Immature natural killer cell (primary cell): ENCODE measurements around the gene SCUBE1. TPM values are rescaled to one million over a fixed set of nuclear protein-coding genes. Genes with fewer than 3 reads are reported as not detected.

Source experiments
- DNase-seq, 3 donors: peaks; one replicate each; pipeline ENCODE4 v3.0.0; 2022; ENCODE audit warnings: mixed read lengths in 1 of 3
- H3K27ac Mint-ChIP-seq, 6 donors: one replicate each; pipeline ENCODE4 v1.8.0; 2020; ENCODE audit warnings: mixed read lengths in 6 of 6, mild to moderate bottlenecking in 5 of 6, inconsistent platforms in 4 of 6, moderate library complexity in 3 of 6
- H3K27me3 Mint-ChIP-seq, 3 donors: one replicate each; pipeline ENCODE4 v1.8.0; 2020 to 2021; ENCODE audit warnings: low read depth in 3 of 3, mild to moderate bottlenecking in 3 of 3, mixed read lengths in 3 of 3, moderate library complexity in 3 of 3, inconsistent platforms in 1 of 3
- H3K36me3 Mint-ChIP-seq, 3 donors: one replicate each; pipeline ENCODE4 v1.8.0; 2020; ENCODE audit warnings: mixed read lengths in 3 of 3, inconsistent platforms in 2 of 3, mild to moderate bottlenecking in 2 of 3
- H3K4me1 Mint-ChIP-seq, 2 donors: one replicate each; pipeline ENCODE4 v1.8.0; 2020; ENCODE audit warnings: inconsistent platforms in 2 of 2, mild to moderate bottlenecking in 2 of 2, mixed read lengths in 2 of 2, moderate library complexity in 1 of 2
- H3K4me3 Mint-ChIP-seq, 5 donors: one replicate each; pipeline ENCODE4 v1.8.0; 2020; ENCODE audit warnings: mild to moderate bottlenecking in 5 of 5, mixed read lengths in 5 of 5, inconsistent platforms in 3 of 5, moderate library complexity in 3 of 5
- H3K9me3 Mint-ChIP-seq, 6 donors: one replicate each; pipeline ENCODE4 v1.8.0; 2020; ENCODE audit warnings: mild to moderate bottlenecking in 6 of 6, mixed read lengths in 6 of 6, inconsistent platforms in 4 of 6, moderate library complexity in 3 of 6
- polyA plus RNA-seq, 3 donors: library from polyadenylated mRNA; unstranded; fragments of 300-500 nt; fragmentation: Illumina TruSeq; gene quantifications; one replicate each; pipeline ENCODE4 v1.2.3, GENCODE V29; 2021

Gene SCUBE1
- polyA plus RNA-seq, 3 donors from 2014 or later, result 0.16 TPM; not detected in 2

DNA sequence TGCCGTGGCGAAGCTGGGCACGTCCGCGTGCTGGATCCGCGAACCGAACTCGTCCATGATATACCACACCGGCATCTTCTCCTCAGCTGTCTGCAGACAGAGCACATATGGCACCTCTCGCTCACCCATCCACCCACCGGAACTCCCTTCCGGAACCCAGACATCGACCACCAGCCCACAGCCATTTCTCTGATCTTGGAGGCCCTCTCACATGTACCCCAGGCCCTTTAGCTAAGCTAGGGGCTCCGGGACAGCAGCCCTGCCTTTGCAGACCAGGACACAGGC, 163.3 kb downstream of the SCUBE1 start:
- Mint-ChIP-seq H3K9me3 (no peaks in the 10 kb centered on the region), H3K4me3 (no peak overlapping the region), H3K36me3 (peaks cover 0 to 14% (median 7%) of the 10 kb centered on the region in 3 donors), H3K27ac (no peak overlapping the region), H3K27me3 (peaks cover 0 to 4% (median 0%) of the 10 kb centered on the region in 3 donors), H3K4me1 (peaks cover 0 to 4% of the 10 kb centered on the region in 2 donors)
- no peak for DNase-seq

DNA sequence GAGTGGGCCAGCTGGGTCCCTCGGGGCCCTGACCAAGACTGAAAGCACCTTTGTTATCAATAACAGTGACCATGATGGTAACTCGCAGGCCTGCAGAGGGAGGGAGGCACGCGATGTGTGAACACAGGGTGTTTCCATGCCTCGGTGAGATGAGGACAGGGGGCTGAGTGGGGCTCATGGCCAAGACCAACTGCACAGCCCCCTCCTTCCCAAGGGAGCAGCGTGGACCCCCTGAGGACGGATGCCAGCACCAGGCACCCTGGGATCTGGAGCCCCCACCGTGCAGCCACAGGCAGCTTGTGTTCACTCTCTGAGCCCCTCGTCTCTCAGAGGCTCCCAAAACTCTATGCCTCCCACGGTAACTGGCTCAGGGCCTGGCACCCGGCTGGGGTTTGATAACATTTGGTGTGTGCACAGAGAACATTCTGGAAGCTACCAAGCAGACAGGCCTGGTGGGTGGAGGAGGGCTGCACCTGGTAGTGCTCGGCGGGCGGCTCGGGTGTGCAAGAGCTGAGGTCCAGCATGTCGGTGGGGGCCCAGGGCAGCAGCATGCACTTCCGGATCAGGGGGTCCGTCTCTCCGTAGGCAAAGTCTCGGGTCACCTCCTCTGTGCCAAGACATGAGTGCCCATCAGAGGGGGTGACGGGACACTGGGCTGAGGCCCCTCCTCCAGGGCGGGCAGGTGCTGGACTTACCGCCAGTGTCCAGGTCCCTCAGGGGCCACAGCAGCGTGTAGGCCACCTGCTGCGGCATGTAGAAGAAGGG, 163.8 kb downstream of the SCUBE1 start:
- no peak for DNase-seq
- Mint-ChIP-seq H3K36me3 (peaks cover 0 to 14% (median 7%) of the 10 kb centered on the region in 3 donors), H3K27ac (no peak overlapping the region), H3K4me3 (no peak overlapping the region), H3K9me3 (no peaks in the 10 kb centered on the region), H3K4me1 (peaks cover 0 to 2% of the 10 kb centered on the region in 2 donors), H3K27me3 (peaks cover 0 to 4% (median 0%) of the 10 kb centered on the region in 3 donors)

DNA sequence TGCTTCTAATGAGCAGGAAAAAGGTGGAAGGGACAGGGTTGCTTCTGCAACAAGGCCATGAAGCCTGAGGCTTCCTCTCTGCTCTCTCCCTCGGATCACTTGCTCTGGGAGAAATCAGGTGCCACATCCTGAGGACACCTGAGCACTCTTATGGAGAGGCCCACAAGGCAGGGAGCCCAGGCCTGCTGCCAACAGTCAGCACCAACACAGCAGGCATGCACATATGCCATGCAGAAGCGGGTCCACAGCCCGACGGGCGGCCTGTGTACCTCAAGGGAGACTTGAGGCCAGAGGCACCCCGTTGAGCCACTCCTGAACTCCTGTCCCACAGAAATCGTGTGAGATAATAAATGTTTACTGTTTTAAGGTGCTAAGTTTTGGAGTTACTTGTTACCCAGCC, 165.7 kb downstream of the SCUBE1 start:
- no peak overlapping the region for H3K27ac Mint-ChIP-seq
- H3K36me3 Mint-ChIP-seq, result peaks cover 0 to 20% (median 10%) of the 10 kb centered on the region in 3 donors
- H3K9me3 Mint-ChIP-seq, result no peaks in the 10 kb centered on the region
- H3K4me3 Mint-ChIP-seq, result no peak overlapping the region
- peaks cover 0 to 2% (median 0%) of the 10 kb centered on the region in 3 donors for H3K27me3 Mint-ChIP-seq
- DNase-seq, result no peak
- H3K4me1 Mint-ChIP-seq, result no peaks in the 10 kb centered on the region

DNA sequence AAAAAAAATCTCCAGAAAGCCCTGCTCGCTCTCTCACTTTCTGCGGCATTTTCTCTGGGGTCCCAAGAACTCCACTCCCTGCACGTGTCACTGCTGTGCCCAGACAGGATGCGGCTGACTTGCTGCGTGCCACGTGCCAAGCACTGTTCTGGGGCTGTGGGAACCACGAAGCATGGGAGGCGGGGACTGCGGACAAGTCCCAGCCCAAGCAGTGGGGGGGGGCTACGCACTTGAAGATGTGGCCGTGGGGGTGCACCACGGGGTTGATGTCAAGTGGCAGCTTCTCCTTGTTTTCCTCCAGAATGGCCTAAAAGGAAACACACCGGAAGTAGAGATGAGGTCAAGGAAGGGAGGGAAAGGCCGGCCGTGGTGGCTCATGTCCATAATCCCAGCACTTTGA, 167.1 kb downstream of the SCUBE1 start:
- Mint-ChIP-seq H3K9me3 (no peaks in the 10 kb centered on the region), H3K4me3 (no peak overlapping the region), H3K27ac (peak overlapping the region in 2 of 6 donors; percentile 29 to 46), H3K36me3 (peaks cover 0 to 18% (median 10%) of the 10 kb centered on the region in 3 donors), H3K27me3 (peaks cover 0 to 2% (median 0%) of the 10 kb centered on the region in 3 donors), H3K4me1 (peaks cover 2 to 6% of the 10 kb centered on the region in 2 donors)
- DNase-seq, result peak; percentile 6 to 26 (median 18)

DNA sequence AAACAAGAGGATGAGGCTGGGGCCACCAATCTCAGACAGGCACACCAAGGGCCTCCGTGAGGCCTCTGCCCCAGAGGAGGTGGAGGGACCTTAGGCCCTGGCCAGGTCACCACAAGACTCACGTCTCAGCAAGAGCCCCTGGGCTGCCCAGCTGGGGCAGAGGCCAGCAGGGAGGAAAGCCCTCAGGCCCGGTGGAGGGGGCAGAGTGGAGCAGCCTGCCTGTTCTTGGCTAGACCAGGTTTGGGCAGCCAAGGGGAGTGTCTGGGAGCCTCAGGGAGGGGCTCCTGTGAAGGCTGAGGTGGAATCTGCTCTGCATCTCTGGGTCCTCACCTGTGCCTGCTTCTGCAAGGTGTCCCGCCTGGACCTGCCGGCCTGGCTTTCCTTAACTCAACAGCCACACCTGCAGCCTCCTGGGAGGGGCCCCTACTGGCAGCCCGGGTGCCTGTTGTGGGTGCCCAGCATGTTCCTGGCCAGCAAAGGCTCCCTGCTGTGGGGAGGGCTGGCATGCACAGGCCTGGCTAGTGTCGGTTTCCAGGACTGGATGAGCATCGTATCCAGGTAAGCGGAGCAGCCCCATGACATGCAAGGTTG, 168.1 kb downstream of the SCUBE1 start:
- peaks cover 0 to 2% (median 0%) of the 10 kb centered on the region in 3 donors for H3K27me3 Mint-ChIP-seq
- no peak overlapping the region for H3K27ac Mint-ChIP-seq
- peaks cover 9 to 17% of the 10 kb centered on the region in 2 donors for H3K4me1 Mint-ChIP-seq
- peaks cover 0 to 15% (median 10%) of the 10 kb centered on the region in 3 donors for H3K36me3 Mint-ChIP-seq
- no peak overlapping the region for H3K4me3 Mint-ChIP-seq
- DNase-seq, result no peak
- no peaks in the 10 kb centered on the region for H3K9me3 Mint-ChIP-seq

DNA sequence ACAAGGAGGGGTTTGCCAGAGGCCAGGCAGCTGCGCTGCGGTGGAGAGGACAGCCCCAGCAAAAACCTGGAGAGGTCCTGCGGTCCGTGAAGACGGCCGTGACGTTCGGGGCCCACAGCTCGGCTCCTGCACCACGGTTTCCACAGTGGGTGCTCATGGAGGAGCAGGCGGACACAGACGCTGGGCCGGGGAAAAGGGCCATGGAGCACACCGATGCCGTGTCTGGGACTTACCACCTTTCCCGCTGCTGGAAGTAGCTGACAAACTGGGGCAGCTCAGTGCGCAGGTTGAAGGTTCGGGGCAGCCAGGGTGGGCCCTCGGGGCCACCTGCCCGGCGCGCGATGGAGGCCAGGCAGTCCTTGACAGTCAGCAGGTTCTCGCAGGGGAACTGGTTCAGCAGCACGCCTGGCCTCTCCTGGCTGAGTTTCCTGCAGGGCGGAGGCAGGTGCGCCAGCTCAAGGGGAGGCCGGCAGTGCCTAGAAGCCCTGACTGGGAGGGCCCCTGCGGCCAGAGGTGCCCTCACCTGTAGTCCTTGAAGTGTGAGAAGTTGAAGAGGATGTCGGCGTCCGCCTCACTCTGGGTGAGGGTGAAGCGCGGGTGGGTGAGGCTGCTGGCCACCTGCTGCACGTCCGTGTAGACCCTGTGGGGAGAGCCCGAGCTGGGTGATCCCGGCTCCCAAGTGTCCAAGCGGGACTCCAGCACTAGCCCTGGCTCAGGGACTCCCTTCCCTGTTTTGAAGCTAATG, 169.0 kb downstream of the SCUBE1 start:
- peaks cover 0 to 2% (median 0%) of the 10 kb centered on the region in 3 donors for H3K27me3 Mint-ChIP-seq
- H3K27ac Mint-ChIP-seq, result no peak overlapping the region
- DNase-seq, result no peak
- H3K4me1 Mint-ChIP-seq, result peaks cover 9 to 17% of the 10 kb centered on the region in 2 donors
- no peak overlapping the region for H3K4me3 Mint-ChIP-seq
- H3K36me3 Mint-ChIP-seq, result peaks cover 0 to 11% (median 10%) of the 10 kb centered on the region in 3 donors
- no peaks in the 10 kb centered on the region for H3K9me3 Mint-ChIP-seq

DNA sequence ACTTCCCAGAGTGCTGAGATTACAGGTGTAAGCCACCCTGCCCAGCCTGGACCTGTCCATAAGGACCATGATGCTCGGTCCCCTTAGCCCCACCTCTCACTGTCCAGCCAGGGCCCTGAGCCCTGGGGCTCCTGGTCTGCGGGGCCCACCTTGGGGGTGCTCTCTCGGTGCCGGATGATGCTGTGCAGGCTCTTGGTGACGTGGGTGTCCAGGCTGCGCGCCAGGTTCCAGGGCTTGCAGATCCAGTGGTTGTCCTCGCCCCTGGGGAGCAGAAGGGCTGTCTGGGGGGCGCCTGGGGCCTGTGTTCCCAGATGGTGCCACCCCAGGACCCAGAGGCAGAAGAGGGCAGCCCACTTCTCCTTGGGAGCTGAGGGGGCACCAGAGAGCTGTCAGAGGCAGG, 169.6 kb downstream of the SCUBE1 start:
- Mint-ChIP-seq H3K27ac (no peak overlapping the region), H3K27me3 (peaks cover 0 to 2% (median 0%) of the 10 kb centered on the region in 3 donors)

DNA sequence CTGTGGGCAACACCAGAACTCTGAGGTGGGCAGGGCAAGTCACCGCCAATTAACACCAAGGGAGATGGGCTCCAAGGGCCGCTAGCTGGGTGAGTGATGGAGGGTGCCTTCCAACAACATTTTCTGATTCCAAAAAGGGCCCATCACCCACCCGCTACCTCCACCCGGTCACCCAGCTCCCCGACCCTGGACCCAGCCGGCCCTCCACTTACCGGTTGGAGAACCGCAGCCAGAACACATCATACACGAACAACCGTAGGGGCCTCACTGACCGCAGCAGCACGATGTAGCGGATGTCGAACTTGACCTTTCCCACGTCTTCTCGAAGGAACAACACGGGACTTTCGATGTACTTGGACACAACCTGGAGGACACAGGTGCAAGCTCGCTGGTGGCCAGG, 171.0 kb downstream of the SCUBE1 start:
- Mint-ChIP-seq H3K9me3 (no peaks in the 10 kb centered on the region), H3K4me1 (peaks cover 9 to 17% of the 10 kb centered on the region in 2 donors), H3K27ac (no peak overlapping the region), H3K4me3 (no peak overlapping the region), H3K36me3 (peaks cover 0 to 7% (median 7%) of the 10 kb centered on the region in 3 donors), H3K27me3 (no peaks in the 10 kb centered on the region)
- no peak for DNase-seq

More for the DNA sequence above, 169.6 kb downstream of the SCUBE1 start:
- Mint-ChIP-seq H3K4me1 (peaks cover 9 to 17% of the 10 kb centered on the region in 2 donors), H3K9me3 (no peaks in the 10 kb centered on the region), H3K4me3 (no peak overlapping the region), H3K36me3 (peaks cover 0 to 8% (median 8%) of the 10 kb centered on the region in 3 donors)
- DNase-seq, result no peak

DNA sequence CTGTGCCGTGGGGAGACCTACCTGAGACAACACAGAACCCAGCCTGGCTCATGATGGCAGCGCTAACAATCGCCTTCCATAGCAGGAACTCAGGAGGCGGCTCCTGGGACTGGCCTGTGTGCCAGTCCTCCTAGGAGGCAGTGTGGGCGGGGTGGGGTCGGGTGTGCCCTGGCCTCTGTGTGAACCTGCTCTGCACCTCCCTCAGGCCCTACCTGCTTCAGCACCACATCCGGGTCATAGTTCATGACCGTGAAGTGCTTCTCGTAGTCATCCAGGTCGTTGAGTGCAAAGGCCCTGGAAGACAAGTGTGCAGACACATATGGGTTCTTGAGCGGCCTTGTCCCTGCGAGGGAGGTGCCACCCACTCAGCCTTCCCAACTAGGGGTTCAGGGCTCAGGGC, 171.6 kb downstream of the SCUBE1 start:
- no peak for DNase-seq
- peaks cover 0 to 7% (median 7%) of the 10 kb centered on the region in 3 donors for H3K36me3 Mint-ChIP-seq
- peak overlapping the region in 1 of 5 donors; percentile 42 for H3K4me3 Mint-ChIP-seq
- H3K4me1 Mint-ChIP-seq, result peaks cover 9 to 17% of the 10 kb centered on the region in 2 donors
- H3K27ac Mint-ChIP-seq, result no peak overlapping the region
- no peaks in the 10 kb centered on the region for H3K9me3 Mint-ChIP-seq
- no peaks in the 10 kb centered on the region for H3K27me3 Mint-ChIP-seq

DNA sequence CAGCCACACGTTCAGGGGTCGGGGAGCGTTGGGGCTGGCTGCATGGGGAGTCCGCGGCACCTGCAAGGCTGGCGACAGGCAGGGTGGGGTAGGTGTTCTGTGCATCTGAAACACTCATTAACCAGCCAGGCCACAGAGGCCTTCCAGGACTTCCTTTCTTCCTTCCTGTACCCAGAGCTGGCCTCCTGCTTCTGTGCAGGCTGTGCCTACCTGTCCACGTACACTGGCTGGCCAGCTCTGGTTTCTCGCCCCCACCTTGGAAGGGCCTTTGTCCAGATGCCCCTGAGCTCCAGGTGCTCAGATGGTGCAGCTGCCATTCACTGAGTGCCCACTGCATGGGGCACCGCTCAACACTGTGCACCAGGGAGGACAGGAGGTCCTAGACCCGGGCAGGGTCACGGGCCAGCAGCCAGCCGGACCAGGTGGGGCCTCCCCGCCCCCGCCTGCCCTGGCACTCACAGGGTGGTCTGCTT, 172.1 kb downstream of the SCUBE1 start:
- H3K4me3 Mint-ChIP-seq, result peak overlapping the region in 4 of 5 donors; percentile 9 to 57 (median 14)

DNA sequence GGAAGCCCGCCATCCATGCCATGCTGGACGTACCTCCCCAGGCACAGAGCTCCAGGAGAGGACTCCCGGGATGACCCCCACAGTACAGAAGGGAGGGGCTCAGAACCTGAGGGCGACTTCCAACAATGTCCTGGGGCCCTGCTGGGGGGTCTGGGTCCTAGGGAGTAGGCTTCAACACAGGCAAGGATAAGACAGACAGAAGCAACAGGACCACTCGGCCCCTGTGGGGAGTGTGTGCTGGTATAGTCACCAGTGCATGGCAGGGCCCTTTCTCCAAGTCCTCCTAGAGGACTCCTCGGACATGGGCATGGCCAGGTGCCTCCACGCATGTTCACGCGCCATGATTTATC, 173.1 kb downstream of the SCUBE1 start:
- peak overlapping the region in 1 of 5 donors; percentile 18 for H3K4me3 Mint-ChIP-seq
- H3K4me1 Mint-ChIP-seq, result peaks cover 9 to 17% of the 10 kb centered on the region in 2 donors
- H3K36me3 Mint-ChIP-seq, result peaks cover 0 to 7% (median 4%) of the 10 kb centered on the region in 3 donors
- peak overlapping the region in 2 of 6 donors; percentile 43 to 58 for H3K27ac Mint-ChIP-seq
- DNase-seq, result no peak
- no peaks in the 10 kb centered on the region for H3K27me3 Mint-ChIP-seq
- H3K9me3 Mint-ChIP-seq, result no peaks in the 10 kb centered on the region

More for the DNA sequence above, 172.1 kb downstream of the SCUBE1 start:
- no peak for DNase-seq
- peak overlapping the region in 5 of 6 donors; percentile 29 to 68 (median 58) for H3K27ac Mint-ChIP-seq
- H3K27me3 Mint-ChIP-seq, result no peaks in the 10 kb centered on the region
- no peaks in the 10 kb centered on the region for H3K9me3 Mint-ChIP-seq
- H3K4me1 Mint-ChIP-seq, result peaks cover 9 to 17% of the 10 kb centered on the region in 2 donors
- H3K36me3 Mint-ChIP-seq, result peaks cover 0 to 7% (median 5%) of the 10 kb centered on the region in 3 donors

DNA sequence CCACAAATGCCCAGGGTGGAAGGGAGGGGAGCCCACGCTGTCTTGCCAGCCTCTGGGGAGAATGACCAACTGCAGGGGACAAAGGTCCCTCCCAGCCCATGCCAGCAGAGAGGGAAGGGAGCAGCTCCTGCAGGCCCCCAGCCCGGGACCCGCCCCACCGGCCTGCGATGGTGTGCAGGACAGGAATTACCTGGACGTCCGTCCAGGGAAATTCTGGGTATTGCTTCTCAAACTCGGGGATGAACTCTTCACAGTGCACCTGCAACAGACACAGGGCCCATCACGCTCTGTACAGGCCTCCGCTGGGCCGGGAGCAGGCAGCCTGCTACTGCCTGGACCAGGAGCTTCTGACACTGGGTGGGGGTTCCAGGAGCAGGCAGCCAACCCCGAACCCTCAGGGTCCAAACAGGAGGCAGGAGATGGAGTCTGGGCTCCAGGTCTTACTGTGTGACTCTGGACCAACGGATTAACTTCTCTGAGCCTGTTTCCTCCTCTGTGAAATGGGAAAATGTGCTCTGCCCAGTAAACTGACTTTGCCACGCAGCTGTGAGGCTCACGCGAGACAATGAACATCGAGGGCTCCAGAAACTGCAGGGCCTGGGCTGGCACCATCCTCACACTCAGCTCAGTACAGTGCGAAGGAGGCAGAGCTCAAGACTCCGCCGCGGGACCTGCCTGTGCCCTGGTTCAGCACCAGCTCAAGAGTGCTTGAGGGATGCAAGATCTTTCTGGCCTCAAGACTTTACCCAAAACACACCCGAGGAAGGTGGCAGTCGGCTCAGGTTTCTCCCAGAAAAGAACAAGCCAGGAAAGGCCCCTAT, 173.7 kb downstream of the SCUBE1 start:
- Mint-ChIP-seq H3K27ac (peak overlapping the region in 1 of 6 donors; percentile 58), H3K27me3 (no peaks in the 10 kb centered on the region), H3K36me3 (peaks cover 0 to 7% (median 4%) of the 10 kb centered on the region in 3 donors), H3K4me1 (peaks cover 9 to 17% of the 10 kb centered on the region in 2 donors), H3K4me3 (no peak overlapping the region), H3K9me3 (no peaks in the 10 kb centered on the region)
- no peak for DNase-seq
